GM21447 (cell line): ENCODE results near the gene CORIN.
"Not testable (repeated sequence)": the region's sequence is repeated elsewhere in the genome, so short reads cannot be mapped to it uniquely, and the experiment has no call there.

ENCODE experiments used
- ATAC-seq: cut with Tn5 transposase; IDR thresholded peaks from one replicate; pipeline ENCODE4 v1.9.1; 2021; ENCODE audit not compliant: unreplicated experiment

The CORIN gene

GRCh38 chr4:47721892-47722575 lies 115.8 kb downstream of the CORIN start:
- no peak for ATAC-seq

- ATAC-seq = no peak
Observed at GRCh38 chr4:47721485-47721884, 116.4 kb downstream of the CORIN start.

GRCh38 chr4:47720787-47721186 lies 117.1 kb downstream of the CORIN start:
- ATAC-seq = no peak

DNA sequence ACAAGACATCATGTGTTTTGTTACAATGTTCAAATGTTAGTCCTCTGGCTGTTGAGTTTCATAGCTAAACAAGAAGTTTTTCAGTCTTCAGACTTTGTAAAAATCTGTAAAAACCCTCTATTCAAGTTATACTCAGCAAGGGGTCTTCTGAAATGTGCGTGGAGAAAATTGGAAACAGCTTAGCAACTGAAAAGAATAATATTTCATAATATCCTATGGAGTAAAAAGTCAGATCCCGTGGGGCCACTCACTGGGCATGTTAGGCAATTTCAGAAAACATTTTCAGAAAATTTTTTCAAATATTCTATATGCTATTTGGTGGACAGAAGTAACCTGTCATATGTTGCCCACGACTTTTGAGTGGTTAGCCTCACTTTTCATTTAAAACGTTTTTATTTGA lies 118.3 kb downstream of the CORIN start:
- no peak for ATAC-seq

DNA sequence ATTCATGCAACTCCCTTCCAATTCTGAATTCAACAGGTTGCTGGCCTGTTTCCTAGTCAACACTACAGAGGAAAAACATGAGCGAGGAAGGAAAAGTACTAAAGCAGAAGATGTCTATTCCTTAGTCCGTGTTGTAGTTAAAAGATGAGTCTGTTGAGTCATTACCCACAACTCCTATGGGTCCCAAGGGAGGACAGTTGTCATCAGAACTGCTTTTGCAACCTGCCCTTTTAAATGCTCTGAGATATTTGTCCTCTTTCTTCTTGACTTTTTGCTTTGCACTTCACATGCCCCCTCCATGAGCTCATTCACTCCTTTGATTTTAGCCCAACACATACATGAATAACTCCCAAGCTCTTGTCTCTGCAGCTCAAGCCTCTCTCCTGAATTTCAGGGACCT lies 119.2 kb downstream of the CORIN start:
- no peak for ATAC-seq

DNA sequence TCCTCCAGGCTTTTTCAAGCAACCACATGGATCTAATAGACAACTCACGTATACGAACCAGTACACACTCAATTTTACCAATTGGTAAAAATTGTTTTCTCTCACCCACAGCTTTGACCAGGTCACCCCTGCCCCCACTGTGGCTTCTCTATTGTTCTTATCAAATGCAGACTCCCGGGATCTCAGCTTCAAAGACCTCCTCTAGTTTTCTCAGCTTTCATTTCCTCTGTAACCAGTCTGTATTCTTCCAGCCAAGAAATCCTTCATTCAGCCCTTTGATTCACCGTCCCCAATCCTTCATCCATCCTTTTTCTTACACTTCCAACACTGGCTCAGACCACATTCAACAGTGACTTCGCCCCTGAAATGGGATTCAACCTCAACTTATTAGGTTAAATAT lies 120.7 kb downstream of the CORIN start:
- ATAC-seq = no peak

DNA sequence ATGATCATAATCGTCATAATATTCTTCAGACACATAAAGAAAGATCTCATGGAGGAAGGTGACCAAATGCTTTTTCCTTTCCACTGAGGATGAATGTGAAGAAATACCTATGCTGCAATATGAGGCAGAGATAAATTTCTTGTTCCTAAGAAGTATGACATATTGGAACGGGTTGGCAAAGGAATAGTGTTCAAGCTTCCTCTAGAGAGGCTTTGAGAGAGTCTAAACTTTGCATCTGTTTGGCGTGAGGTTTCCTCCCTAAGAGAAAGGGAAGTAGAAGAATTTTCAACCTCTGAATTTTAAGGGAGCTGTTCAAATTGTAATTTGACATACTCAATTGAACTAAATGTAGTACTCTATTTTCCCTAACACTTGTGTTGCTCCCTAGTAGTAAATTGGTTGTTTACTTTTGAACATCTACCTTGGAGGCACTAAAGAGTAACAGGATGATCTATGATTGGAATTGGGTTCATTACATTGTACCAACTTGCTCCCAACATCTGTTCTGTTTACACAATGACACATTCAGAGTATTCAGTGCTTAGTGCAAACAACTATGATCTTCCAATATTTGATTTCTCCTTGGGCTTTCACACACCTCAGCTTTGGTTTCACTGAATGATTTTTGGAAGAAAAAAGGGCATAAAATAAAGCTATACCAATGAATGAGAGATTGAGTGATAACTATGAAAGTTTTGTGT lies 122.0 kb downstream of the CORIN start:
- no peak for ATAC-seq

- no peak for ATAC-seq
Observed at GRCh38 chr4:47714269-47714668, 123.6 kb downstream of the CORIN start.

DNA sequence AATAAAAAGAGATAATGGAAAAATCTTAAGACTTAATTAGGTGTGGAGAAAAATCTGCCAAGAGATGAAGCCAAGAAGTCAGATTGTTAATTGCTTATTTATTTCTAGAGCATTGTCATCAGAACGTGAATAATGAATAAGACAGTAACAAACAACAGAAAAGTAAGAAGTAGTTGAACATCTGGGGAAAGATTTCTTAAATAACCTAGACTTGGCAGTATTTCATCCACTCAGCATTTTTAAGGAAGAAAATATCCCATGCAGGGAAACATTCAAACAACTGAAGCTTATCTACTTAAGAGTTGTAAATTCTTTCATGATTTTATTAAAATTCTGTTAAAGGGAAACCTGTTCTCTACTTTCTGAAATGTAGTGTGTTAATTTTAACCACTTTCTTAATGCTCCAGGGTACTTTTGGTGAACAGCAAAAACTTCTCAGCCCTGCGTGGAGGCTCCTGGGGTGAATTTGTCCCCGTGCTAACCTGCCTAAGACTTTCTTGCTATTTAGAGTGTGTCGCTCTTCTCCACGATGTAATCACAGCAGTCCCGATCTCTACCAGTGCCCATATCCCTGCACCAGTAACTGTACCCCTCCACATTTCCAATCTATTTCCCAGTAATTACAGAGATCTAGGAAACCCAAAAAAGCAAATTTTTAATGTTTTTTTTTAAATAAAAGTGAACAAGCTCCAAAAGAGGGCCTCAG lies 124.6 kb downstream of the CORIN start:
- ATAC-seq = no peak

GRCh38 chr4:47711646-47712045 lies 126.2 kb downstream of the CORIN start:
- no peak for ATAC-seq

- ATAC-seq = no peak
Observed at GRCh38 chr4:47711183-47711582, 126.7 kb downstream of the CORIN start.

DNA sequence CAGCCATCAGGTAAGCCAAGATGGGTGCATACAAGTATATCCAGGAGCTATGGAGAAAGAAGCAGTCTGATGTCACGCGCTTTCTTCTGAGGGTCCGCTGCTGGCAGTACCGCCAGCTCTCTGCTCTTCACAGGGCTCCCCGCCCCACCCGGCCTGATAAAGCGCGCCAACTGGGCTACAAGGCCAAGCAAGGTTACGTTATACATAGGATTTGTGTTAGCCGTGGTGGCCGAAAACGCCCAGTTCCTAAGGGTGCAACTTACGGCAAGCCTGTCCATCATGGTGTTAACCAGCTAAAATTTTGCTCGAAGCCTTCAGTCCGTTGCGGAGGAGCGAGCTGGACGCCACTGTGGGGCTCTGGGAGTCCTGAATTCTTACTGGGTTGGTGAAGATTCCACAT lies 131.5 kb downstream of the CORIN start:
- not testable (repeated sequence) for ATAC-seq

DNA sequence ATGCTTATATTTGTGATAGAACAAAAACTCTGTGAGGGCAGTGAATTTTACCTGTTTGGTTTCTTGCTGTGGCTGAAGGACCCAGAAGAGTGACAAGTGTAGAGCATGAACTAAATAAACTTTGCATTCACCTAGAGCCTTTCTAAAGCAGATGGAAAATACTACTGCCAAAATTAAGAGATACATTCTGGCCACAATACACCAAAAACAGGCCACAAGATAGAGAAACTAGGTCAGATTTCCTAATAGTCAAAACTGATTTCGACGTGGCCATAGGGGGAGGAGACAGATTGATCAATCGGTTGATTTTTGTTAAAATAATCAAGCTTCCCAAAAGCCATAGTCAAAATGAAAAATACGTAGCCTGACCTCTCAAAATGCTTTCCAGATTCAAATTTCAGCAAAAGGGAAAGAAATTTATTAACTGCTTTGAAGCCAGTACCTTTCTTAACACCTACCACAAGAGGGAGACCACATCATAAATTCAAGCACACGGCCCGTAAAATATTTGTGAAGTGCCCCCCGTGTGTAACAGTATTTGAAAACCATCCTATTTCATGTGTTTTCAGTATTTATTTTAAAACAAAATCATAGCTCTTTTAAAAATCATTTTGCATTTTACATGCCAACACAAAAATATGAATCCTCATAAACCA lies 132.4 kb downstream of the CORIN start:
- no peak for ATAC-seq

GRCh38 chr4:47704693-47705325 lies 133.1 kb downstream of the CORIN start:
- no peak for ATAC-seq

- no peak for ATAC-seq
Observed at GRCh38 chr4:47703956-47704355, 133.9 kb downstream of the CORIN start.

- ATAC-seq = no peak
Observed at GRCh38 chr4:47703008-47703407, 134.9 kb downstream of the CORIN start.

DNA sequence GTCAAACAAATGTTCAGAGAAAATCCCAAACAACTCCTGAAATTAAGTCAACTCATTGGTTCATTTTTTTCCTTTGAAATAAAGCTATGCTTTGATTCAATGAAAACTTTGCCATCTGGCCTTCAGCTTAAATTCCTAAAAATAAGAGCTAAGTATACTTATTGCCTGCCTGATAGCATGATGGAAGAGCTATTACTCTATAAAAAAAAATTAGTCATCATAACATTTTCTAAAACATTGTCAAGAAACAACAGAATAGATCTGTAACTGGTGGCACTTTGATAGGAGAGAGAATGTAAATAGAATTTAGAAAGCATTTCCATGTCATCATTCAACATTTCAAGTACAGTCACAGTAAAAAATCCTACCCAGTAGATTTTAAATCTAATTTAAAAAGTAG lies 136.6 kb downstream of the CORIN start:
- ATAC-seq = no peak

GRCh38 chr4:47698837-47699236 lies 139.0 kb downstream of the CORIN start:
- no peak for ATAC-seq

- no peak for ATAC-seq
Observed at GRCh38 chr4:47696823-47697222, 141.0 kb downstream of the CORIN start.

GRCh38 chr4:47695260-47695659 lies 142.6 kb downstream of the CORIN start:
- no peak for ATAC-seq

DNA sequence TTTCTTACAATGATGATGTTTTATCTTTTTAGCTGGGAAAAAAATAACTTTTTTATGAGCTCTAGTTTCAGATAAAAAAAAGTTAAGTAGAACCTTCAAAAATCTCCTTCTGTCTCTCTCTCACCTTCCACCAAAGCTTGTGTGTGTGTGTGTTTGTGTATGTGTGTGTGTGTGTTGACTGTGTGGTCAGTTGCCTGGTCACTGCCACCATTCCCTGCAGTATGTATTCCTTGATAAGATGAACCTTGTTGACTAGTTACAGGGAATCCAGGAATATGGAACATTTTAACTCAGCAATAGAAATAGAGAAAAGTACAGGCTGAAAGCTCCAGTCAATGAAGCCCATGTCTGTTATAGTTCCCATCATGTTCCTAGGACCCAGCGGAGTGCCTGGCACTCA lies 143.5 kb downstream of the CORIN start:
- ATAC-seq = no peak
